H4 (cell line): ENCODE results near the gene PRPF6. TPM values are rescaled to one million over a fixed set of nuclear protein-coding genes. Genes with fewer than 3 reads are reported as not detected.

Experiments used
- DNase-seq: peaks from one replicate; pipeline ENCODE4 v3.0.0-alpha.2; 2015; ENCODE audit warnings: low spot score
- total RNA-seq: library from RNA; depleted of rRNA; stranded (reverse); fragments of >200 nt; shearing (Covaris generic); gene quantifications from 2 replicates; pipeline ENCODE4 v1.2.3, GENCODE V29; 2014

The PRPF6 gene
- total RNA-seq, 1 experiment from 2014 or later, result 36.5 TPM

DNA sequence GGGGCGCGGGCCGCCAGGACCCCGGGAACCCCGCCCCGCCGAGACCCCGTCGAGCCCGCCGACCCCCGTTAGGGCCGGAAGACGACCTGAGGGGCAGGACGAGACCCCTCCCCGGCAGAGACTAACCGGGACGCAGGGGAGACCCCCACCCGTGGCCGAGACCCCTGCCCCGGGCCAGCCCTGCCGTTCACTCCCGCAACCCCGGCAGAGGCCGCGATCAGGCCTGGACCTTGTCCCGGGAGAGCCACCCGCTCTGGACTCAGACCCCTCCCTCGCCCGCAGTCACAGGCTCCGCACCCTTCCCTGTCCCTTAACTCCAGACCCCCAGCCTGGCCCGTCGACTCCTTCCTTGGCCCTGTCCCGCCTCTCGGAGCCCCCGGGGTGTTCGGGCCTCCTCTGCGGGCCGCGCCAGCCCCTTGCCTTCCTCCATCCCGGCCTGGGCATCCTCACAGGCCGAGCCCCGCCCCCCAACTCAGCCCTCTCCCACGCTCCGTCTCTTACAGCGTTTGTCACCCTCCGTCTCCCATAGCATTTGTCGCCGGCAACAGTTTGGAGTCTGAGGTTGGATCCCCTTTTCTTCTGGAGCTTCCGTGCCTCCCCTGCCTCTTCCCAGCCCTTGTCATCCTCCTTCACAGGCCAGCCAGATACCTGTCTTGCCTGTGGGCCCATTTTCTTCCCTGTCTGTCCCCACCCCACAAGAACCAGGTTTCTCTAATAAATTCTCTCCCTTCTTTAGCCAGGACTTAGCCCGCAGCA lies 82.6 kb downstream of the PRPF6 start:
- no peak for DNase-seq

DNA sequence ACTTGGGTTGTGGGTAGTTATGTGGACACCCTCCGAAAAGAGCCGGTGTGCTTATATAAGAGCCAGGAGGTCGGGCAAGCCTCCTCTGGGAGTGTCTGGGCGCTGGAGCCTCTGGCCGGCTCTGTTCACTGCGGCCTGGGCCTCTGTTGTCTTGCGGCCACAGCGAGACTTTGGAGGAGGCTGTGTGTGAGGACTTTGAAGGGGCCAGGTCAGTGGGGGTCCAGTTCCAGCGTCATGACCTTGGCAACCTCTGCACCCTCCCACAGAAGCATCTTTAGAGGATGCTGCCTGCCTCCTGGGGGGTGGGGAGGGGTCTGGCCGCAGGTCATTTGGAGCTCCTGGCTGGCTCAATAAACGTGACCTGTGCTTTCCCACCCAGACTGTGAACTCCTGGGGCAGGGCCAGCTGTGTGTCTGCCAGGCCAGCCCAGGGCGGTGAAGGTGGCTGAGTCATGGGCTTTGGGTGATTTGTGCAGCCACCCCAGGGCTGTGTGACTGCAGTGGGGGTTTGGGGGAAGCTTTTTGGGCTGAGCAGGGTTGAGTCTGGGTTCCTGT lies 83.3 kb downstream of the PRPF6 start:
- peak; percentile 58 for DNase-seq

DNA sequence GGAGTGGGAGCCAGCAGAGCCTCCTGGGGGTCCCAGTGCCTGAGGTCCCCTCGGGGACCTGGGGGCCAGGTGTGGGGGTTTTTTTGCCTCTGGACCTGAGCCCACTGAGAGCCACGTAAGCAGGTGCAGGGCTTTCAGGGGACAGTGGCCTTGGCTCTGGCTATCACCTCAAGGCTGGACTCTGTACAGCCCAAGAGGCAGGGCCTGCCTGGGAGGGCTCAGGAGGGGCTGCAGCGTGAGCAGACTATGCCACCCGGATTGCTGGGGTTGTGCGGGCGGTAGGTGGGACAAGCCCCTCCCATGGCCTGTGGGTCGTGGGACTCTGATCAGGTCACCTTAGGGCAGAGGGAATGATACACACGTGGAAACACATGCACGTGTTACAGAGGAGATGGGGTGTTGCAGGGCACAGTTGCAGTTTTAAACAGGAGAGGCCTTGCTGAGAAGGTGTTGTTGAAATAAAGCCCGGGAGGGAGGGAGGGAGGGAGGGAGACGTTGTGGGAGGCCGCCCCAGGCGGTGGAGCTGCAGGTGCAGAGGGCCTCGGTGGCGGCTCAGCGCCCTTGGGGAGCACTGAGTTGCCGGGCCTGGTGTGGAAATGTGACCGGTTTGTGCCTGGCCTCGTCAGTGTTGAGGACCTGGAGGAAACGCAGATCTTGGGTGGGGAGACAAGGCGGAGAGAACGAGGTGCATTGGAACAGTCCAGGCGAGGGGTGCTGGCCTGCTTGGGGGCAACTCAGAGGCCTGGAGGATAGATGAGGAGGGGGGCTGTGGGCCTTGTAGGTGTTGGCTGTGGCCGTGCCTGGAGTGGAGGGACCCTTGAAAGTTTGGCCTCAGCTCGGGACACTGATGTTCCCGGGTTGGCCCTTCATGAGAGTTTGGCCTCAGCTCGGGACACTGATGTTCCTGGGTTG lies 84.4 kb downstream of the PRPF6 start:
- no peak for DNase-seq

DNA sequence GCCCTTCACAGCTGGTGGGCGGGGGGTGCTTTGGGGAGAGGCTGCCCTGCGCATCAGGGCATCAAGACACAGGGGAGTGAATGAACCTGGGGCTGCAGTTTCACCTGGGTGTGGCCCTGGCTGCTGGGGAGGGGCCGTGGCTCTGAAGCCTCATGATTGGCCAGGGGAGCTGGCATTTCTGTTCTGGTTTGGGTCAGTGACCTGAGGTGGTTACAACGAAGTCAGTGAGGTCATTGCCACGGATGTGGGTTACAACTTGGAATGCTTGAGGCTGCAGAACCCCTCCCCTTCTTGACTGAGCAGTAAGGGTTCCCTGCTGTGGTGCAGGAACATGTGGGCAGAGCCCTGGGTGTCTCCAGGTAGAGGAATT lies 85.0 kb downstream of the PRPF6 start:
- peak; percentile 94 for DNase-seq

DNA sequence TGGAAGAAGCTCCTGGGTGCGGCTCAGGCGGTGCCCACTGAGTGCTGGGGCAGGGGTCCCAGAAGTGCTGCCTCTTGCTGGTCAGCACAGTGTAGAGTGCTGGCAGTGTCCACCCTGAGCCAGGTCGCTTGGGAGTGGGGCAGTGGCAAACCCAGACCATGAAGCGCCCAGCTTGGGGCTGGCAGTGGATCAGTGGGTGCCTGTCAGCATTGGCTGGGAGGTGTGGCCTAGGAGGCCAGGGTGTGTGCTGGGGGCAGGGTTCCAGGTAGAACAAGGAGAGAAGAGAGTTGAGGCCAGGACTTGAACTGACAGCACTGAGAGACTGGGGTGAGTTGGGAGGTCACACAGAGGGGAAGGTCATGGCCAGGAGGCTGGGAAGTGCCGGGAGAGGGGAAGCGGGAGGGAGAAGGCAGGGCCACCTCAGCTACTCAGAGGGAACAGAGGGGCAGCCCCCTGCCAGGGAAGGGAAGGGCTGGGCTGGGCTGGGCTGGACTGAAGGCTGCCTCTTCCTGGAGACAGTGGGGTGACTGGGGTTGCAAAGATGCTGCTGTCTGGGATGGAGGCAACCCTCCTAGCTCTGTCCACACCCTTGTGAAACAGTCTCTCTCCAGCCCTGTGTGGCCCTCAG lies 86.2 kb downstream of the PRPF6 start:
- no peak for DNase-seq

DNA sequence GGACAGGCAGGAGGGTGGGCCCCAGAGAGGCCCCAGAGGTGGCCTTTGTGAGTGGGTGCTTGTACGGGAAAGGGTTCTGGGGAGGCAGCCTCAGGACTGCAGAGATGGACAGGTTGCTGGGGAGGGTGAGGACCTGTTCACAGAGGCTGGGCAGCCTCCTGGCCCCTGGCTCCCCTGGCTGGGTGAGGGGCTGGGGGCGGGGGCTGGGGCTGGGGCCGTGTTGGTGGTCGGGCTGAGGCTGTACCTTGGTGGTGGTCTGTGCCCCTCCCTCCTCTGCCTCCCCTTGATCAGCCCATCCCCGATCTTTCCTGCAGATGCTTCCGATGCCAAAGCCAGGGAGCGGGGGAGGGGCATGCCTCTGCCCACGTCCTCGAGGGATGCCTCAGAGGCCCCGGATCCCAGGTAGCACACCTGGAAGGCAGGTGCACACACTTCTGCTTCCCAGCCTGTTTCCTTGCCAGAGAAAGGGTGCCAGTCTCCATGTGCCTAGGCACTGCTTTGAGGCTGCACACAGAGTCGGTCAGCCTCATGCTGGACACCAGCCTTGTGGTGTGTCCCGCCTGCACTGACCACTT lies 86.9 kb downstream of the PRPF6 start:
- DNase-seq, result no peak

DNA sequence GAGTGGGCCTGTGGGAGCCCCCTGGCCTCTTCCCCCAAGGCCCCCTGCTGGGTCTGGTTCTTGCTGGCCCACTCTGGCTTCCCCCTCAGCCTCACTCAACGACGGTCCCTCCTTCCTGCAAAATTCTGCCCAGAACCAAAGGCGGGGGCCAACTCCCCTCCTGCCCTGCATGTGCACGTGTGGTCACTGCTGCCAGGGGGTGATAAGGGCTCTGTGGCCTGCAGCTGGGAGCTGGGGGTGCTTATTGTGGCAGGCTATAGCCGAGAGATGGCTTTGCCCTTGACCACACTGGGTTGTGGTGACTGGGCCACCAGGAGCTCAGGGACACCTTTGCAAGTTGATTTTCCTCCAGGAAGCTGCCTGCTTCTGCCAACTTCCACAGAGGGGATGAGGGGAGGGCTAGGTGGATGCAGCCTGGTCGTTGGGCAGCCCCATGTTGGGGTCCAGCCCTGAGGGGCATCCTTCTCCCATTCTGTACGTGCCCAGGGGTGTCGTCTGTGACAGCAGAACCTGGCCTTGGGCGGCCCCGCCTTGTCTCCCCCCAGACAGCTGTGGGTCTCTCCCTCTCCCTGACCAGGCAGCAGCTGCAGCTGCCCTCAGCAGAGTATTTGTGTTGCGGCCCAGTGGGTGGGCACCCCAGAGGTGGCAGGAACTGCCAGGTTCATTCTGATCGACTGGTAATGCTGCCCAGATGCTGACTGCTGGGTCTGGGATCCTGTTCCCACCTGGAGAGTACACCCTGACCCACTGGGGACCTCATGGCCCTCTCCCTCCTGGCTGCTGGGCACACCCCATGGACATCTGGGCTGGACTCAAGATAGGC lies 87.7 kb downstream of the PRPF6 start:
- DNase-seq, result no peak

DNA sequence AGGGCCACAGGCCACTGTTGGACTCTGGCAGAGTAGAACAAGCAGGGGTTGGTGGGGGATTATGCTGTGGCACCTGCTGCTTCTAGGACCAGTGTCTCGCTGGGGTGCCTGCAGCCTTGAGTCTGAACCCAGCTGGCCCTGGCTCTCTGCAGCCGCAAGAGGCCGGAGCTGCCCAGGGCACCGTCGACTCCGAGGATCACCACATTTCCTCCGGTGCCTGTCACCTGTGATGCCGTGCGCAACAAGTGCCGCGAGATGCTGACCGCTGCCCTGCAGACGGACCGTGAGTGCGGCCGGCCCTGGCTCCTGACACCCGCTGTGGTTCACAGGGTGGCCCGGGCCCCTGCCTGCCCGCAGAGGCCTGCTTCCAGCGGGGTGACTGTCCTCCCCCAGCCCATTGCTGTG lies 88.3 kb downstream of the PRPF6 start:
- DNase-seq, result no peak

DNA sequence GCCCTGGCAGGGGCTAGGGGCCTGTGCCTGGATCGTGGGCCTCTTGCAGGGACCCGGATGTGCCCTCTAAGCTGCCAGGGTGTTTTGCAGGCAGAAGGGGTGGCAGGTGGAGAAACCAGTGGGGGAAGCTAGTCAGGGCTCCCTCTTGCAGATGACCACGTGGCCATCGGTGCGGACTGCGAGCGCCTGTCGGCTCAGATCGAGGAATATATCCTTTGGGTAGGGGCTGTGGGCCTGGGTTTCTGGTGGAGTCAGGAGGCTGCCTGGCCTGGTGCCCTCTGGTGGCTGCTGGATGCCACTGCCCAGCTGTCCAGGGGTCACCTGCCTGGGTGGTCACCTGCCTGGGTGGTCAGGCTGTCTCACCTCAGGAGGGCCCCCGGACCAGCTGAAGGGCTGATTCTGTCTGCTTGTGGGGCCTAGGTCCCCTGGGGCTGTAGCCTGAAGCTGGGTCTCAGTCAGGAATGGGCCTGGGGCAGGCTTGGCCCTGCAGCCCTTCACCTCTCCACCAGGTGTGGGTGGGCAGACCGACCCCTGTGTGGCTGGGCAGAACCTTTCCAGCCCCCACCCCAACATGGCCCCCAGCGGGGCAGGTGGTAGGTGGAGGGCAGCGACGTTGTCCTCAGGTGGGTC lies 88.8 kb downstream of the PRPF6 start:
- DNase-seq, result no peak

DNA sequence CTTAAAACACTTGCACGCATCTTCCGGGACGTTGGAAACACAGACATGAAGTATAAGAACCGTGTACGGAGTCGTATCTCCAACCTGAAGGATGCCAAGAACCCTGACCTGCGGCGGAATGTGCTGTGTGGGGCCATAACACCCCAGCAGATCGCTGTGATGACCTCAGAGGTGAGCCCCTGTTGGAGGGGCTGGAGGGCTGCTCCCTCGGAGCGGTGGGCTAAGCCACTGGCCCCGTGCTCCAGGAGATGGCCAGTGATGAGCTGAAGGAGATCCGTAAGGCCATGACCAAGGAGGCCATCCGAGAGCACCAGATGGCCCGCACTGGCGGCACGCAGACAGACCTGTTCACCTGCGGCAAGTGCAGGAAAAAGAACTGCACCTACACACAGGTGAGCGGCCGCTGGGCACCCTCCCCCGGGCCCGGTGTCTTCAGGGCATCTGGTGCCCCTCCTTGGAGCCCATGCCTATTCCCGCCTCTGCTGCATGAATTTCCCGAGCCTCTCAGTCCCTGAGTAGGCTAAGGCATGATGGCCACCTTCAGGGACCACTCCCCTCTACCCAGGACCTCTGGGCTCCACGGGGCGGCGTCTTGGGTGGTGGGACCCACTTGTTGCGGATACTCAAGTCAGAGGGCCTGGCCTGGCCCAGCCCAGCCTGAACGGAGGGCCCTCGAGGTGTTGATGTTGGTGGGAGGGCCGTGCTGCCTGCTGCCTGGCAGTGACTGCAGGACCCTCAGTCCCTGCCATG lies 89.5 kb downstream of the PRPF6 start:
- DNase-seq, result no peak

DNA sequence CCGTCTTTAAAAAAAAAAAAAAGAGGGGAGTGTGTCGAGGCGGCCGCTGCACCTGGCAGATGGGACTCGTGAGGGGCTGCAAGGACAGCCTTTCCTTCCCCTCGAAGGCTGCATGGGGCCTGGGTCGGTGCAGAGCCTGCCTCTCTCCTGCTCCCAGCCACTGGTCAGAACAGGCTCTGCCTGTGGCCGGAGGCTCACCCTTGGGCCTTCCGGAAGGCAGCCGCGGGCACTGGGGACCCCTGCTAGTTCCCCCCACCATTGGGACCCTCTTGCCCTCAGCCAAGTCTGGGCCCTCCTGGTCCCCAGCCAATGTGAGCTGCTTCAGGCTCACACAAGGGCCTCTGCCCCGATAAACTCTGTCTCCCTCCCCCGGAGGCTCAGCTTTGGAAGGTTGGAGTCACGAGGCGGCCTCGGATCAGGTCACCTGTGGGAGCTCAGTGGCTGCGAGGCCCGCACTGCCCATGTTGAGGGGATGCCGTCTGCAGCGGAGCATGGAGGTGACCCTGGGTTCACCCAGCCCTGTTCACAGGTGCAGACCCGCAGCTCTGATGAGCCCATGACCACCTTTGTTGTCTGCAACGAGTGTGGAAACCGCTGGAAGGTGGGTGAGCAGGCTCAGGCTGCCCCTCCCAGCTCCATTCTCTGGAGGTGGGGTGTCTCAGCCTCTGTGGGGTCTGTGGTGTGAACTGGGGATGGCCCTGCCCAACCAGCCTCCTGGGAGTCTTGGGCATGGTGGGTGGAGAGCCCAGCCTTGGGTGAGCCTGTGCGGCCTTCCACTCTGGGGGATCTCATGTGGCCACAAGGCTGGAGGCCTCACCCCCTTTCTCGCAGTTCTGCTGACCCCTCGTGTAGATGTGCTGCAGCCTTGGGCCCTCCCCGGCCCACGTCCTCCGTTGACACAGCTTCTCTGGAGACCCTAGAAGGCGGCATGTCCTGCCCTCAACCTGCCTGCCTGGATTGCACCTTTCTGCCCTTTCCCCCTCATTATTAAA lies 90.7 kb downstream of the PRPF6 start:
- no peak for DNase-seq

DNA sequence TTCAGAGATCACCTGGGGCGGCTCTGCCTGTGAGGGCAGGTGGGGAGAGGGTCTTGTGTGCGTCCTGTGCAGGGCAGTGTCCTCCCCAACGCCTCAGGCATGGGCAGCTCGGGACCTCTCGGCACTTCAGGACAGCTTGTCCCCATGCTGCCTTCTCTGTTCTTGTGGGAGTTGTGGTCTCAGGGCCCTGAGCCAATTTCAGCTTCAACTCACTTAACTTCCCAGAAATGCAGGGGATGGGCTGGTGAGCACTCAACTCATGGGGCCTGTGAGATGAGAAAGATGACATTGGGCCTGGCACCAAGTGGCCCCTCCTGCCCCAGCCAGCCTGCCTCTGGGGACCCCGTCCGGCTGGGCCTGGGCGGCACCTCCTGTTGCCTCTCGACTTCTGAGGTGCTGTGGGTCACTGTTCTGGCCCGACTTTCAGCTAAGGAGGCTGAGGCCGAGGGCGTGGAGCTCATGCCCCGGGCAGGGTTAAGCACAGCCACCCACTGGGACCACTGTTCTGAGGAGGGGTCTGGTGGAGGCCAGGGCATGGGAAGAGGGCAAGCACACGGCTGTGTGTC lies 91.6 kb downstream of the PRPF6 start:
- DNase-seq, result no peak

DNA sequence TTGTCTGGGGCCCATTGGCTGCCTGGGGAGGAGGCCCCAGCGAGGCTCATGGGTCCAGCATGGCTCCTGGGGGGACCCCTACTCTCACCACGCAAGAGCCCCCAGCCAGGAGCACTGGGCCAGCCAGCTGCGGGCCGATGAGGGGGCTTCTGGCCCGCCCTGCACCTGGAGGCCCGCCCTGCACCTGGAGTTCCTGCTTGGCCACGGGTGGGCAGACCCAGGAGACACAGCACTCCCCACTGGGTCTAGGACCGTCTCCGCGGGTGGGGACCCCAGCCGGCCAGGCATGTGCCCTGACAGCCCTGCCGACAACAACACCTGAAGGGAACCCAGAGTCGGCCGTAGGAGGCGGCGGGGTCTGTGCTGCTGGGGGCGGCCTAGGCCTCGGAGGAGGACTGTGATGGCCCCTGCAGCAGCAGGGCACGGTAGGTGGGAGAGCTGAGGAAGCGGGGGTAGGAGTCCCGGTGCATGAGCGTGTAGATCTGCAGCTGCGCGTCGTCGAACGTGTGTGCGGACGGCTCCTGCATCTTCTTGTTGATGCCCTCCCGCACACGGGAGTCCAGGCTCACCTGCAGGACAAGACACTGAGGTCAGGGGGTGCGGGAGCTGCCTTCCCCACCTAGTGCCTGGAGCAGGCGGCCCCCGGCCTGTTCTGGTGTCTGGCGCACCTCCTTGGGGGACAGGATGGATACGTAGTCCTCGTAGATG lies 92.7 kb downstream of the PRPF6 start:
- no peak for DNase-seq

DNA sequence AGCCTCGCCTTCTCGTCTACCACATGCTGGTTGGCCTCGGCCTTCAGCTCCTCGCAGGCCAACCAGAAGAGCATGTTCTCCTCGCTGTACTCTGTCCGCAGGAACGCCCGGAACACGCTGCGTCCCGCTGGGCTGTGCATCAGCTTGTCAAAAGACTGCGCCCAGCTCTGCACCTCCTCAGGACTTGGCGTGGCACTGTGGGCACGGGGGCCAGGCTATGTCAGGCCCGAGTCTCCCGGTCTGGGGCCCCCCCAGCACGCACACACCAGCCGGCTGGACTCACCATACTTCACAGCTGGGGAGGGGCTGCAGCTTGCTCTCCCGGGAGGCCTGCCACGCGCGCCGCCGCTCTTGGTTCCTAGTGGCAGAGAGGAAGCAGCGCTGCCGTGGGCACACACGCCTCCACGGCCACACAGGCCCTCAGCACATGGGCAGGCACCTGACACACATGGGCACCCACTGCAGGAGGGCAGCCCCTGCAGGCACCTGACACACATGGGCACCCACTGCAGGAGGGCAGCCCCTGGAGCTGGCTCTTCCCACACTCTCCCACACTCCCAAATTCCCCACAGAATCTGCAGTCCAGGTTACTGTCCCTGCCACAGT lies 93.4 kb downstream of the PRPF6 start:
- DNase-seq, result no peak

DNA sequence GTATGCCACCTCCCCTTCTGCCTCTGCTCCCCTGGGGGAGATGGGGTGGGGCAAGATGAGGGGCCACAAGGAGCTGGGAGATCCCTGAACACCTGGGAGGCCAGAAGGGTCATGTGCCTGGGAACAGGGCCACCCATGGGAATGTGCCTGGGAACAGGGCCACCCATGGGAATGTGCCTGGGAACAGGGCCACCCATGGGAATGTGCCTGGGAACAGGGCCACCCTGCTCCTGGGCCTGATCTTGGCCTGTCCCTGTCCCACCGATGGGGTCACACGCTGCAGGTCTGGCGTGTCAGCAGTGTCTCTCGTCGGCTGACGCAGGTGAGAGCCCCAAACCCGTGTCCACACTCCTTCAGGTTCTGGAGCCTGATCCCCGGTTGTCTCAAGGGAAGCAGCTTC lies 94.0 kb downstream of the PRPF6 start:
- no peak for DNase-seq

DNA sequence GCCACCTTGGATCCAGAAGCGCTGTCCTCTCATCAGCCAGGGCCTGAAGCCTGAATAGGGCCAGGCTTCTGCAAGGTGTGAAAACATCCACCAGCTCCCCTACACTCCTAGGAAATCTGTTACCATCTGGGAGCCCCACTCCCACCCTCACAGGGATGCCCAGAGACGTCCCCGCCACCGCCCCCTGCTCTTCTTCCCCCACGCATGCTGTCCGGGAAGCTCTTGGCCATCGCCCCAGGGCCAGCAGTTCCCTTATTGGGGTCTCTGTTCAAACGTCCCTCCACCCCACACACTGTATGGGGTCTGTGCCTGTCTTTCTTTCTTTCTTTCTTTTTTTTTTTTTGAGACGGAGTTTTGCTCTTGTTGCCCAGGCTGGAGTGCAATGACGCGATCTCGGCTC lies 94.6 kb downstream of the PRPF6 start:
- no peak for DNase-seq
